ENCODE results near the gene RPLP1.

DNA sequence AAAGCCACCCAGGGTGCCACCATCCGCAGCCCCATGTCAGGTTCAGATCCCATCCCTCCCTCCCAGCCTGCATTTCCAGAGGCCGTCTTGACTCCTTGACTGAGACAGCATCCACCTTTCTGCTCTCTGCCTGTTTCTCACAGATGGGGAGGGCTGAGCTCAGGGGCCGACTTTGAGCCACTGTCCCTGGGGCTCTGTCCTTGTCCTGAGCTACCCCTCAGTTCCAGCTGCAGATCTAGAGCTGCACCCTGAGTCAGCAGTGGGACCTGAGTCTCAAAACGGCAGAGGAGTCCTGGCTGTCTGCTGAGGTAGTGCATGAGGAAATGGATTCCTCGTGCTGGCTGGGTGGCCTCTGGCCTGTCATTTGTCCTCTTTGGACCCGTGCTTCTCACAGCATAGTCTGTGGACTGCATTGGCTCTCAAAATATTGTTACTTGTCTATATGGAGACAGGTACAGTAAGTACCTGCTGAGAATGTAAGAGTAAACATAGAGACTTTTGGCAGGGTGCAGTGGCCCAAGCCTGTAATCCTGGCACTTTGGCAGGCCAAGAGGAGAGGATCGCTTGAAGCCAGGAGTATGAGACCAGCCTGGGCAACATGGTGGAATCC, 22.3 kb downstream of the RPLP1 start:
- TF ChIP-seq, protein P1, sequence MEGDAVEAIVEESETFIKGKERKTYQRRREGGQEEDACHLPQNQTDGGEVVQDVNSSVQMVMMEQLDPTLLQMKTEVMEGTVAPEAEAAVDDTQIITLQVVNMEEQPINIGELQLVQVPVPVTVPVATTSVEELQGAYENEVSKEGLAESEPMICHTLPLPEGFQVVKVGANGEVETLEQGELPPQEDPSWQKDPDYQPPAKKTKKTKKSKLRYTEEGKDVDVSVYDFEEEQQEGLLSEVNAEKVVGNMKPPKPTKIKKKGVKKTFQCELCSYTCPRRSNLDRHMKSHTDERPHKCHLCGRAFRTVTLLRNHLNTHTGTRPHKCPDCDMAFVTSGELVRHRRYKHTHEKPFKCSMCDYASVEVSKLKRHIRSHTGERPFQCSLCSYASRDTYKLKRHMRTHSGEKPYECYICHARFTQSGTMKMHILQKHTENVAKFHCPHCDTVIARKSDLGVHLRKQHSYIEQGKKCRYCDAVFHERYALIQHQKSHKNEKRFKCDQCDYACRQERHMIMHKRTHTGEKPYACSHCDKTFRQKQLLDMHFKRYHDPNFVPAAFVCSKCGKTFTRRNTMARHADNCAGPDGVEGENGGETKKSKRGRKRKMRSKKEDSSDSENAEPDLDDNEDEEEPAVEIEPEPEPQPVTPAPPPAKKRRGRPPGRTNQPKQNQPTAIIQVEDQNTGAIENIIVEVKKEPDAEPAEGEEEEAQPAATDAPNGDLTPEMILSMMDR (IDR thresholded peaks at IDR 0.05) = no peak
- TF ChIP-seq POLR2AphosphoS5 (IDR thresholded peaks at IDR 0.05) = no peak
